HG03469 (cell line): ENCODE measurements around the gene BRD9.
"Not testable (repeated sequence)": the region's sequence is repeated elsewhere in the genome, so short reads cannot be mapped to it uniquely, and the experiment has no call there.

Source experiments
- ATAC-seq: cut with Tn5 transposase; IDR thresholded peaks from one replicate; pipeline ENCODE4 v1.9.1; 2021; ENCODE audit warnings: mild to moderate bottlenecking, moderate library complexity, moderate number of reproducible peaks; ENCODE audit not compliant: unreplicated experiment

BRD9 gene

DNA sequence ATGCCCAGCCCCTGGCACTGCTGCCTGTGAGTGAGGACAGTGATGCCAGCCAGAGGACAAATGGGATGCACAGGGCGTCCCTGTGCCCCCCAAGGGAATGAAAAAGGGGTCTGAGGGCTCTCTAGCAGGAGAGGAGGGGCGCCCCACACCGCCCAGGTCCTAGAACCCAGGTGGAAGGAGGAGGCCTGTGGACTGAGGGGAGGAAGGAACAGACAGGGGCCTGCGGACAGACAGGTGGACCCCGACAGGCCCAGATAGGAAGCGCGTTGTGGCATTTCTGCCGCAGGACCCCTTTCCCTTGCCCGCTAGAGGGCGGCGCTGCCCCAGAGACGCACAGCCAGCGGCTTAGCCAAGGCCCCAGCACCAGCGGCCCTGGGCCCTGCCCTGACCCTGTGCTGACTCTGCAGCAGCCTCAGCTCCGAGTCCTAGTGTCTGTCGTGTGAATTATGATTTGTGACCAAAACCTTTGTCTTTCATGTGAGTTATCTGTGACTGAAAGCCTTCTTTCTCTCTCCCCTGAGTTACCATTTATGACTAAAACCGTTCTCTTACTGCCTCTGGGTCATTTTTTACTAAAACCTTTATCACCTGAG lies 30.8 kb upstream of the BRD9 start:
- no peak for ATAC-seq

DNA sequence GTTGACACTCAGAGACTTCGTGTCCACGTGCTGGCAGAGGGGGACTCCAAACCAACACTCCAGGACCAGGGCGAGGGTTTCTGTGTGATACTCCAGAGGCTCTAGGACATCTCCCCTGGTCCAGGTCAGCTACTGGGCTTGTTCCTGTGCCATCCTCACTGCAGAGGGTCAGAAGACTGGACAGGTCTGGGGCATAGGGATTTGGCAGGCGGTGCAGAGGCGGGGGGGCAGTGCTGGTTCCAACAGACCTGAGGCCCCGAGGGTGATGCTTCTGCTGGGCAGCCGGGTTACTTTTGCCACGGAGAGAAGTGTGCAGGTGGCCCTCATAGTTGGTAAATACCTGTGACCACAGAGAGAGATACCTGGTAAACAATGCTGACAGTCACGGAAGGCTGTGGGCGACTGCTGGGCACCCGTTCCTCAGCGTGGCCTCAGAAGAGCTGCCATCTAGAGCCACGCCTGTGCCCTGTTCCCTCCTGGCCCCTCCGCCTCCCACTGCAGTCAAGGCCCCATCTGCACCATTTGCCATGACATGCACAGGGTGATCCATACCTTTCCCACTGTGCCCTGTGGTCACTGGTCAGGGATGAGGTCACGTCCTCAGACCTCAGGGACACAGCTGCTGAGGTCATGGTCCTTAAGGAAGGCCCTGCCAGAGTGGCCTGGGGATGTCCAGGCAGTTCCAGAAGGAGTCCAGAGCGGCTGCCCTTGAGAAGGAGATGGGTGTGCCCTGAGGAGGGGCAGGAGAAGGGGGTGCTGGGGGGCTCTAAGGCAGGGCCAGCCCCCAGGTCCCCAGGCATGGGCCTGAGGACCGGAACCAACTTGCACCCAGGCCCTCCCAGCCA lies 30.1 kb upstream of the BRD9 start:
- no peak for ATAC-seq

DNA sequence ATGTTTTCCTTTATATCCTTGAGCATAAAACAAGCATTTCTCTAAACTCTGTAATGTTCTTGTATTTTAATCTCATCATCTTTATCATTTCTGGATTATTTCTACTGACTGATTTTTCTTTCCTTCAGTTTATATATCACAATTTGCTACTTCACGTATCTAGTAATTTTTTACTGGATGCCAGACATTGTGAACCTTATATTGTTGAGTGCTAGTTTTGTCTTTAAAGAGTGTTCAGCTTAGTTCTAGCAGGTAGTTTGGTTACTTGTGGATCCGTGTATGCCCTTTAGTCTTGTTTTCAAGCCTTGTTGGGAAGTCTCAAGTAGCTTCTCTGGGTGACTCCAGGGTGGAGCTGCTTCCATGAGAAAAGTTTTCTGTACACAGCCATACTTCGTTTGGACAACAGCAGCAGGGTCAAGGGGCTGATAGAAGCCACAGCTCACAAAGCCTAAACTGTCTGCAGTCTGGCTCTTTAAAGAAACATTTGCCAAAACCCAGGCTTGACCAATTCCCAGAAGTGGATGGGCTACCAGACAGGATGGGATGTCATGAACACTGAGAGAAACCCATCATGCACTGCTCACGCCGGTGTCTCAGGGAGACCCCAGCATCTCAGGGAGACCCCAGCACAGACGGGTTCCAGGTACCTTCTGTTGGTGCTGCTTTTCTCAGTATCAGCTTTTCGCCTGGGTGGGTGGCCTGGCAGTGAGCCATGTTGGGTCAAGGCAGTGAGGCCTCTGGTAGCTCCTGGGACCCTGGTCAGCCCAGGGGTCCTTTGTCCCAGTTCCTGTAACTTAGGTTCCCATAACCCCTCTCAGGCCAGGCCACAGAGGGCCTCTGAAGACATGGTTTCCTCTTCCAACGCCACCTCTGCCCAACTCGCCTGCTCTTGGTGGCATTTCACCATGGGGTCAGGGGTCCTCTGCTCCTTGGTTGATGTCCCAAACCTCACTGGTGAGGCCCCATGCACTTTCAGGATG lies 29.1 kb upstream of the BRD9 start:
- ATAC-seq: no peak

DNA sequence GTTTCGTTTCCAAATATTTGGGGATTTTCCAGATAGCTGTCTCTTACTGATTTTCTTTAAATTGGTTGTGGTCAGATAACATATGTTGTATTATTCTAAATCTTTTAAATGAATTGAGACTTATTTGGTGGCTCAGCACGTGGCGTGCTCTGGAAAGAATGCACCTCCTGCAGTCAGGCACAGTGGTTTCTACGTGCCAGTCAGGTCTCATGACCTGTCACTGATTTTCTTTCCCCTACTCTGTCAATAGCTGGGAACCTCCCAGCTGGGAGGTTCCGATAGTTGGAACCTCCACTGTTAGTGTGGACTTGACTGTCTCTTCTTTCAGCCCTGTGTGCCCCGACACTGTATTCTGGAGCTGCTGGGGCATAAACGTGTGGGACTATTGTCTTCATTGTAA lies 27.7 kb upstream of the BRD9 start:
- no peak for ATAC-seq

DNA sequence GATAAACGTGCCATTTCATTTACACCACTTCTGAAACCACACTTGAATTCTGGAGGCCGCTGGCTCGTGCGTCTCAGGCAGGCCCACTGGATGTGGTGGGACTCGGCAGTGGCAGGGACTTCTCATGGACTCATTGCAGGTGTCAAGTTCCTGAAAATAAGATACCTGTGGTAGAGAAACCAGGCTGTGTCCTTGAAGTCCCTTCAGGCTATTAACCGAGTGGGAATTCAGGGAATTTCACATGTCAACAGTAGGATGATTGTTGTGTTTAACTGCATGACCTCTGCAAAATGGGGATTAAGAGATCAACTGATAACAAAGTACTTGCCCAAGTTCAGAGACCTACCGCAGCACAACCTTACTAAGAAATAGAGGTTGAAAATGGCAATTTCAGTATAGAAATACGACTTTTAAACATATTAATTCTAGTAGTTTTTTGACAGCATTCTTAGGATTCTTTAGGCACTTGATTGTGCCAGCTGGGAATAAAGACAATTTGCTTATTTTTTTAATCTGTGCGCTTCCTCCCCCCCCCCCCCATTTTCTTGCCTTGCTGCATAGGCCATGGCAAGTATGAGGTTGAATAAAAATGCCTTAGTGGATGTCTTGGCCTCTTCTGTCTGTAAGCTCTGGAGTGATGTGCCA lies 26.9 kb upstream of the BRD9 start:
- no peak for ATAC-seq

DNA sequence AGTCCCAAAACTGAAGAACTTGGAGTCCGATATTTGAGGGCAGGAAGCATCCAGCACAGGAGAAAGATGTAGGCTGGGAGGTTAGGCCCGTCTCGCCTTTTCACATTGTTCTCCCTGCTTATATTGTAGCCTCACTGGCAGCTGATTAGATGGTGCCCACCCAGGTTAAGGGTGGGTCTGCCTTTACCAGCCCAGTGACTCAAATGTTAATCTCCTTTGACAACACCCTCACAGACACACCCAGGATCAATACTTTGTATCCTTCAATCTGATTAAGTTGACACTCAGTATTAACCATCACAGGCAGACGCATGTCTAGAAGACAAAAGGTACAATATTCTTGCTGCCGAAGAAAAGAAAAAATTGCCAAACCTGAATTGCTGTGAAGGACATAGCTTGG lies 26.1 kb upstream of the BRD9 start:
- ATAC-seq: not testable (repeated sequence)

DNA sequence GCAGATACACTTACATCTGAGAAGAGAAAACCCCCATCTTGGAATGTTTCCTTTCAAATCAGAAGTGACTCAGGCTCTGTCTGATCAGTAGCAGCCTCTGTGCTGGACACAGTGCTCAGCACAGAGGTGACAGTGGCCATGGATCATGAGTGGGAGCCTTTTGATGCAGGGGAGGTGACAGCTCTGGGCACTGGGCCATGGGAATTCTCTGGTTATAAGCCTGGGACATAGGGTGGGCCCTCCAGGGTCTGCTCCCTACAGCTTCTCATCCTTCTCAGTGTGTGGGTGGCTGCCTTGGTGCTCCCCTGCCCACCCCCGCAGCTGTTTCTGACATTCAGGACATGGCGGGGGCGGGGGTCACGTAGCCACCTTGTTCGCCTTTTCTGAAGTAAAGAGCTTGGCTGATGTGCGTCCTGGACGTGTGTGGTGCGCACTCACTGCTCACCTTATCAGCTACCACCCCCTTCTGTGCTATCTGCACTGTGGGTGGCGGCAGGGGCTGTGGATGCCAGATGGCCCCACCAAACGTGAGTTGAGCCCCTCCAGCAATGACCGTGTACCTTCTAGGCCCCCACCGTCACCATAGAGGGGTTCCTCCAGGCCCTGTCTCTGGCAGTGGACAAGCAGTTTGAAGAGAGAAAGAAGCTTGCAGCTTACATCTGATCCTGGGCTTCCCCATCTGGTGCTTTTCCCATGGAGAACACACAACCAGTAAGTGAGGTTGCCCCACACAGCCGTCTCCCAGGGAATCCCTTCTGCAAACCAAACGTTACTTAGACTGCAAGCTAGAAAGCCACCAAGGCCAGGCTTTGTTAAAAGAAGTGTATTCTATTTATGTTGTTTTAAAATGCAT lies 24.1 kb upstream of the BRD9 start:
- ATAC-seq: no peak

DNA sequence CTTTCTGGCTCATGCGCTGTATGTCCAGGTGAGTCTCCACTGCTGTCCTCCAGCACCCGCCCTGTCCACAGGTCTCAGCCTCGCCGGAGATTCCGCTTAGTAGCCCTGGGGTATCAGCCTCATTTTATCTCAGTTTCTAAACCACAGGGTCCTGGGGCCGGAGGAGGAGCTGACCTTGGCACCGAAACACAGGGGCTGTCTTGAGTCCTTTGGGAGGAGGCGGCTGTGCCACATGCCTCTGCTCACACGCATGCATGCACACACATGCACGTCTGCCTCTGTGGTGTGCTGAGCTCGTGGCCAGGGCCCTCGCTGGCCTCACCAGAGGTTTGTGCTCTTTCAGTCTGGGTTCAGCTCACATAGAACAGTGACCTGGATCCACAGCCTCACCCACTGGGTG lies 23.3 kb upstream of the BRD9 start:
- no peak for ATAC-seq

DNA sequence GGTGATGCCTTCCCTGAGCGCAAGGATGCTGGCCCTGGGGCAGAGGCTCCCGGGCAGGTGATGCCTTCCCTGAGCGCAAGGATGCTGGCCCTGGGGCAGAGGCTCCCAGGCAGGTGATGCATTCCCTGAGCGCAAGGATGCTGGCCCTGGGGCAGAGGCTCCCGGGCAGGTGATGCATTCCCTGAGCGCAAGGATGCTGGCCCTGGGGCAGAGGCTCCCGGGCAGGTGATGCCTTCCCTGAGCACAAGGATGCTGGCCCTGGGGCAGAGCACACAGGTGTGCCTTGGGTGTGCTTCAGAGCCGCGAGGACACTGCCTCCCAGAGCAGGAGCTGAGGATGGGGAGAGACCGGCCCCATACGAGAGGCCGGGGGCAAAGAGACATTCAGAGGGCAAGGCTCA lies 22.7 kb upstream of the BRD9 start:
- not testable (repeated sequence) for ATAC-seq

DNA sequence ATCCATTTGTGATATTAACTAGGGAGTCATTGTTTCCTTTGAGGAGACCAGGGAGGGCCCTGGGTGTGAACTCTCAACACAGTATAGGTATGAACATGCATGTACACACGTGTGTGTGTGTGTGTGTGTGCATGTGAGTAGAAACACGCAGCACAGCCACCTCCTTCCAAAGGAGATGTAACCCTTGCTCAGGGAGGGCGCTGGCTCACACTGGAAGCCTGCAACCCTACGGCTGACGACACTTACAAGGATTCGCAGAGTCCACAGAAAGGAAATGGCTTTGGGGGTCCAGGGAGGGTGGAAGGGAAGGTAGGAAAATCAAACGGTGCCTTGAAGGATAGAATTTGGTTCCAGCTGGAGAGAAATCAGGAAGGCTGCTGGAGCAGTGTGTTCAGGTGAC lies 22.0 kb upstream of the BRD9 start:
- ATAC-seq: no peak

DNA sequence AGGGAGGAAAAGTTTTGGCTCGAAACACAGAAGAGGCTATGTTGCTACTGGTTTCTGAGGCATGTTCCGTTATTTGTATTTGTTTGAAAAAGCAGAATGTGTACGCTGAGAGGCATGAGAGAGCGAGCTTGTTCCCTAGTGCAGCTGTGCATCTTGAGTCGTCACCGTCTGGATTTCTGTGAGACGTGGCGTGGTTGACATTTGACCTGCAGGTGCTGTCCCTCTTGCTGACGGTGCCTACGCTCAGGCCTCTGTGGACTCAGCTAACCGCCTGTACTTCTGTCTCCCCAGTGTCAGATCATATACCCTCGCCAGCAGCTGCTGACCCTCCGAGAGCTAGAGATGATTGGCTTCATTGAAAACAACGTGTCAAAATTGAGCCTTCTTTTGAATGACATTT lies 21.6 kb upstream of the BRD9 start:
- ATAC-seq: no peak

DNA sequence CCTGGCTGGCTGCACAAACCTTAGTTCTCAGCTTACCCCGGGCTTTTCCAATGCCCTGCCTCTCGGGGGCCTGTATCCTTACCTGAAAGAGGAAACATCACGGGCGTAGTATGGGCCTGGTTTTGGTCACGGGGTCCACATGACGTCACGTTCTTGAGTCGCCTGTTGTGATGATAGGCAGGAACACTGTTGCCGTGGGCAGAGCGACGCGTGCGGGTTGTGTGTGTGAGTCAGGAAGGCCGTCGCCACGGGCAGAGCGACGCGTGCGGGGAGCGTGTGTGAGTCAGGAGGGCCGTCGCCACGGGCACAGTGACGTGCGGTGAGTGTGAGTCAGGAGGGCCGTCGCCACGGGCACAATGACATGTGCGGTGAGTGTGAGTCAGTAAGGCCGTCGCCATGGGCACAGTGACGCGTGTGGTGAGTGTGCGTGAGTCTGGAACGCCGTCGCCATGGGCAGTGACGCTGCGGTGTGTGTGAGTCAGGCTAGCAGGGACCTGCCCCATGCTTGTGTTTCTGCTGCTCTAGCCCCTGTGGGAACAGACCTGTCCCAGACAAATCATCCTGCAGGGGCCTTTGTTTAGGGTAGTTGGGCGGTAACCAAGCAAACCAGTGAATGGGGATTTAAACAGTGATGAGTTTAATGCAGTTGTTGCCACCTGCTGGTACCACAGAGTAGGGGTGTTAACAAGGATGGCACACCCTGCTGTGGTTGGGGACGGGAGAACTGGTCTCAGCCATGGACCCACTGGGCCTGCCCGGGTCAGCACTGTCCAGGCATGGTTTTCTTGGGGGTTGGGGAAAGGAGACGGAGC lies 19.9 kb upstream of the BRD9 start:
- no peak for ATAC-seq

DNA sequence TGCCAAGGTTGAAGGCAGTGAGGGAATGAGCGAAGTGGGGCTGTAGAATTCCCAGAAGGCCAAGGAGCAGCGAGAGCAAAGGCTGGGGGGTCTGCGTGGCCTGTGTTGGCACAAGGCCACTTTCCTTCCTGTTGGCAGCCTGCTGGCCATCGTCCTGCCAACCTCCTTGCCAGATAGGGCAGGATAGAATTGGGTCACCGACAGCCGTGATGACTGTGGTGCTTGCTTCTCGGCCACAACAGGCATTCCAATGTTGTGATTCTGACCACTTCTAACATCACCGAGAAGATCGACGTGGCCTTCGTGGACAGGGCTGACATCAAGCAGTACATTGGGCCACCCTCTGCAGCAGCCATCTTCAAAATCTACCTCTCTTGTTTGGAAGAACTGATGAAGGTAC lies 19.0 kb upstream of the BRD9 start:
- ATAC-seq: no peak

DNA sequence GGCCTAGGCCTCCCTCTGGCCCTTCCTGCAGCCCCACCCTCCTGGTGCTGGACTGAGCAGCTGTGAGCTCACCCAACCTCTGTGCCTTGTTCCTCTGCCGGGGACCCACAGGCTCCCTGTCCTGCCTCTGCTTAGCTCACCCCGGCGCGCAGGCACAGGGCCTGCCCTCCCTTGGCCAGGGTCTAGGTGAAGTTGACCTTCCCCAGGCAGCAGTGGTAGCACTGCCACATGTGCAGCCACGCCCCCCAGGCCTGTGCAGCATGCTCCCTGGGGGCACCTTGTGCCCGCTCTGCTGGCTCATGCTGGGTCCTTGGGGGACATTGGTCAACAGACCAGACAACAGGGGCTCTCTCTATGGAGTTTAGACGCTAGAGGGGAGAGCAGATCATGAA lies 18.2 kb upstream of the BRD9 start:
- no peak for ATAC-seq

DNA sequence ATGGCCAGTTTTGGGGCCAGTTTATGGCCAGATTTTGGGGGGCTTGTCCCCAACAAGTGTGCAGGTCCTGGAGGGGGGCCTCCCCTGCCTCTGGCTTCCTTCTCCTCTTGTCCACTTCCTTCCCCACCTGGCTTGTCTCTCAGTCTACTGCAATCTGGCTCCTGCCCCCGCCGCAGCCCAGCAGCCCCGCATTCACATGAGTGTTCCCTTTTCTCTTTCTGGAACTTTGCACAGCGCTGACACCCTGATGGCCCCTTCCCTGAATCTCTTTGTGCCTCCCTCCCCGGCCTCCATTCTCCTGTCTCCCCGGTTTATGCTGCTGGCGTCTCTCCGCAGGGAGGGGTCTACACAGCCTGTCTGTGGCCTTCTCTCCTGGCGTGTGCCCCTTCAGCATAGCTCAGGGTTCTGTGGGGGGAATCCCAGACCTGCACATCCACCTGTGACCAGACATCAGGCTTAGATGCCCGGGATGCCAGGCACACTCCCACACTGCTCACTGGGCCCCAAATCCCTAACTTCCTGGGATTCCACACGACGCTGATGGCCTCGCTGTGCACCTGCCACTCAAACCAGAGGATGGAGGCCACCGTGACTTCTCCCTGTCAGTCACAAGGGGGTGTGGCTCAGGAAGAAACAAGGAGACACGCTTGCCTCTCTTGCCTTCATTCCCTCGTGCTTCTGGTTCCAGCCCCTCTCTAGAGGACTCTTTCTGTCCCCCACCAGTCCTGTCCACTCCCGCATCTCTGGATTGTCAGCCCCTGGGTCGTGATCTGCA lies 17.6 kb upstream of the BRD9 start:
- ATAC-seq: no peak

DNA sequence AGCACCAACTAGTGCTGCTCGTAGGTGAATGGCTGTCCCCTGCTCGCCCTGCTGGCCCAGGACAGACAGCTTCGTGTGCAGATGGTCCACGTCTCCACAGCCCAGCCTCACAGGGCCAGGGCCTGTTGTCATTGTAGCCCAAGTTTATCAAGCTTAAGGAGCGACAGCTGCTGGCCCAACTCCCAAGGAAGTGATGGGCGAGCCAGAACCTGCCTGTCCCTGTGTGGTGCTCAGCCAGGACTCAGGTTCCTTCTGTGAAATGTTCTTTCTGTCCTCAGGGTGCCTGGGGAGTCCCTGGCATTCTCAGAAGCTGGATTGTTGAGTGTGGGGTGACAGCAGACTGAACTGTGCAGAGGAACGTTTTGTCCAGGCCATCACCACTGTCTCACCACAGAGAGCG lies 16.5 kb upstream of the BRD9 start:
- ATAC-seq: no peak

DNA sequence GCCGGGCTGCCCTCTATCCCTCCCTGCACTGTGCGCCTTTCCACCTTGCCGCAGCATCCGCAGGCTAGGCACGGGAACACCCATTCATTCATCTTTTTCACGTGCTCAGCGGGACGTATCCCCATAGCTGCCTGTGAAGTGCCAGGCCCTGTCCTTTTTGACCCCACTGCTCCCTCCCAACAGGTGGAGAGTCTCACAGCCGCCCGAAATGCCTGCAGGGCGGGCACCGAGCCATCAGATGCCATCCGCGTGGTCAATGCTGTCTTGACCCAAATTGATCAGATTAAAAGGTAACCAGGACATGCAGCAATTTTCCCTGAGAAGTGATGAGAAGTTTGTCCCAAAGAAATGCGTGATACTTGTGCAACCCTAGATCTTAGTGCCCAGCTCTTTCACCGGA lies 15.6 kb upstream of the BRD9 start:
- ATAC-seq: no peak

DNA sequence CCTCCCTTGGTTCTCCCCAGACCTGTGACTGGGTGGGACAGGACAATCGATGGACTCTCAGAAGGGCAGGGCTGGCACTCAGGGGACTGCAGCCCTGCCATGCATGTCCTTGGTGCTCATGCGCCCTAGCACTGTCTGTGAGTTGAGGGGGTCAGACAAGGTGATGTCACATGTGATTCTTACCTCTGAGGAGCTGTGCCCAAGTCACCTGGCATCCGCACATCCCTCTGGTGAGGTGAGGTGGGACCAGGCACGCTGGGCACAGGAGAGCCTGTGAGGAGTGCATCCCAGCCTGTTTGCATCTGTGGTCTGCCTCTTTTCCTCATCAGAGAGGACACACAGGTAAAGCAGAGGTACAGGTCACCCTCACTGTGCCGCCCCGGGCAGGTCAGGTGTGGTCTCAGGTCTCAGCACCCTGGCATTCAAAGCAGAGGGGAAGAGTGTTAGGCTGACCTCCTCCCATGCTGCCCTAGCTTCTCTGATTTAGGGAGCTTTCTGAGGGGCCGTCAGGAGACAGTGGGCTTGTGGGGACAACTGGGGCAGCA lies 14.8 kb upstream of the BRD9 start:
- no peak for ATAC-seq
